ENCODE results near the gene SLIT1. TPM values are rescaled to one million over a fixed set of nuclear protein-coding genes. Genes with fewer than 3 reads are reported as not detected.

Gene SLIT1
- total RNA-seq = under 0.01 TPM in 1 of 2 replicates, not detected in the other

DNA sequence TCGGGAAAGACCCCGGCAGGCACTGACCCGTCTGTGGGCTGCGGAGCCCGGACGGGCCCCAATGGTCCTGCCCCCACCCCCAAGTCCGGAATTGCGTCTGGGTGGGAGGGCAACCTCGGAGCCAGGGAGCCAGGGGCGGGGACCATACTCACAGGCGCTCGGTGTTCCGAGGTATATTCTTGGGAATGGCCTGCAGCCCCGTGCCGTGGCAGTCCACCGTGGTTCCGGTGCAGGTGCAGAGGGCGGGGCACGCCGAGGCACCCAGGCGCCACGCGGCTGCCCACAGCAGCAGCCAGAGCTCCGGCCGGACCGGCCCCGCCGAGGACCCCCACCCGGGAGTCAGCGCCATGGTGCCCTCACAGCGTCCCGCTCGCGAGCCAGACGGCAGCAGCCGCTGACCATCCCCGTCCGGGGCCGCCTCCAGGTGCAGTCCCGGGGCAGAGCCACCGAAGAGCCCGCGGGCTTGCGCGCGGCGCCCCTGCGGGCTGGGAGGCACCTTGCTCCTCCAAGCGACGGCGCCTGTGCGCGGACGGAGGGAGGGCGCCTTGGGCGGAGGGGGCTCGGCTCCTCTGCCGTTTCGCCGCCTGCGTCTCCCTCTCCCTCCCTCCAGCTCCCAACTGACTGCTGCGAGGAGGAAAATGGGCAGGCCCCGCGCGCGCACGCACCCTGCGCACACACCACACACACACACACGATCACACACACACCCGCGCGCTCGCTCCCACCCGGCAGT is at the start of gene SLIT1:
Gene SLIT1, minus strand, starts transcription at position 634 of the 733 bp plus-strand sequence. Its CDS starts 285 bp downstream, at position 349.

Other genes with a start within 250 kb of the SLIT1 start
- 10.6 and 12.3 TPM in 2 replicates for gene ARHGAP19, start 106.7 kb upstream of the SLIT1 start, total RNA-seq
- gene FRAT1, start 133.3 kb upstream of the SLIT1 start, total RNA-seq = 2.9 and 3.3 TPM in 2 replicates
- 13.8 and 14.0 TPM in 2 replicates for gene FRAT2, start 148.8 kb upstream of the SLIT1 start, total RNA-seq
- 13.3 and 17.8 TPM in 2 replicates for gene RRP12, start 215.4 kb upstream of the SLIT1 start, total RNA-seq
- gene PGAM1, start 240.2 kb upstream of the SLIT1 start, total RNA-seq = 376 and 402 TPM in 2 replicates